ENCODE measurements around the gene TAF10.

The TAF10 gene

DNA sequence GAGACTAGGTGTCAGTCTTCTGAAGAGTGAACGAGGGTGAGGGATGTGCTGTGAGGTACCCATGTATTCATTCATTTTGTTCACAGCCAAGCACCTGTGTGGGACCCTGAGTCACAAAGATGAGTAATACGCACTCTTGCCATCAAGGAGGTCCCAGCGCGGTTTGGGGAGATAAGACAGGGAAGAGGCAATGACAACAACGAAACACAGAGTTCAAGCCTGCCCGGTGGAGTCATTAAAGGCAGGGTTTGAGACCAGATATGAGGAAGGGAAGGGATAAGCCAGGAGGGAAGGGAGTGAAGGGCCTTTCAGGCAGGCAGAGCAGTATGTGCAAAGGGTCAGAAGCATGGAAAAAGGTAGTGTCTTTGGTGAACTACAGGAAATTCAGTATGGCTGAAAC is 39.0 kb upstream of the TAF10 start:
- DNase-seq (ENCODE audit: low read depth): peak; percentile 57
- TF ChIP-seq, protein P1, sequence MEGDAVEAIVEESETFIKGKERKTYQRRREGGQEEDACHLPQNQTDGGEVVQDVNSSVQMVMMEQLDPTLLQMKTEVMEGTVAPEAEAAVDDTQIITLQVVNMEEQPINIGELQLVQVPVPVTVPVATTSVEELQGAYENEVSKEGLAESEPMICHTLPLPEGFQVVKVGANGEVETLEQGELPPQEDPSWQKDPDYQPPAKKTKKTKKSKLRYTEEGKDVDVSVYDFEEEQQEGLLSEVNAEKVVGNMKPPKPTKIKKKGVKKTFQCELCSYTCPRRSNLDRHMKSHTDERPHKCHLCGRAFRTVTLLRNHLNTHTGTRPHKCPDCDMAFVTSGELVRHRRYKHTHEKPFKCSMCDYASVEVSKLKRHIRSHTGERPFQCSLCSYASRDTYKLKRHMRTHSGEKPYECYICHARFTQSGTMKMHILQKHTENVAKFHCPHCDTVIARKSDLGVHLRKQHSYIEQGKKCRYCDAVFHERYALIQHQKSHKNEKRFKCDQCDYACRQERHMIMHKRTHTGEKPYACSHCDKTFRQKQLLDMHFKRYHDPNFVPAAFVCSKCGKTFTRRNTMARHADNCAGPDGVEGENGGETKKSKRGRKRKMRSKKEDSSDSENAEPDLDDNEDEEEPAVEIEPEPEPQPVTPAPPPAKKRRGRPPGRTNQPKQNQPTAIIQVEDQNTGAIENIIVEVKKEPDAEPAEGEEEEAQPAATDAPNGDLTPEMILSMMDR (conservative IDR thresholded peaks at IDR 0.05; ENCODE audit: control insufficient read depth, insufficient read depth, low read depth, low read length): no peak
- H3K4me3 ChIP-seq (ENCODE audit: control insufficient read depth, low read depth, low read length): no peak overlapping the region

DNA sequence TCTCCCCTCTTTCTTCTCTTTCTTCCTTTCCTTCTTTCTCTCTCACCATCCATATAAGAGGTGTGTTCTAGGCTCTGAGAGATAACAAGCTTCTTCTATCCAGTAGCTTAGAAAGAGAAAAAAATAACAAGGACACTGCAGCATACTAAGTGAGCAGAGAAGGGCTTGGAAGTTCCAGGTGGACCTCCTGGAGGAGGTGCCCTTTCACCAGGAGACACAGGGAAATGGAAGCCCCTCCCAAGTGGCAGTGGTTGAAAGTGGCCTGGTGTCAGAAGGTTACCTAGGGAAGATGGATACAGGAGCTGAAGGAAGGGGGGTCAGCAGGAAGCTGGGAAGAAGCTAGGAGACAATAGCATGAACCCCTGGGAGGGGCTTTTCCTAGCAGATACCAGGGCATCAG is 38.1 kb upstream of the TAF10 start:
- TF ChIP-seq, protein P1 (conservative IDR thresholded peaks at IDR 0.05; ENCODE audit: control insufficient read depth, insufficient read depth, low read depth, low read length): no peak
- no peak overlapping the region for H3K4me3 ChIP-seq (ENCODE audit: control insufficient read depth, low read depth, low read length)
- no peak for DNase-seq (ENCODE audit: low read depth)

DNA sequence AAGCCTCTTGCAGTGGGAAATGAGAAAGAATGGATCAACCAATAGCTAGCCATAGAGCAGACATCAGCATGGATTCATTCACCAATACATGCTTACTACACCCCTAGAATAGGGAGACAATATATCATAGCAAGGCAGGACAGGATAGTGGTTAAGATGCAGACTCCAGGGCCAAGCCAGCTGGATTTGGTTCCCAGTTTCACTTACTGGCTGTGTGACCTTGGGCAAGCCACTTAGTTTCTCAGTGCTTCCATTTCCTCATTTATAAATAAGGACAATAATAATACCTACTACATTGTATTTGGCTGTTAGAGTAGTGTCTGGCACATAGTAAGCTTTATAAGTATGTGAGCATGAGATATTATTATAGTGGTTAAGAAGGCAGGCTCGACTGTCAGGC is 36.5 kb upstream of the TAF10 start:
- DNase-seq (ENCODE audit: low read depth): no peak
- H3K4me3 ChIP-seq (ENCODE audit: control insufficient read depth, low read depth, low read length): no peak overlapping the region
- TF ChIP-seq, protein P1 (conservative IDR thresholded peaks at IDR 0.05; ENCODE audit: control insufficient read depth, insufficient read depth, low read depth, low read length): no peak

DNA sequence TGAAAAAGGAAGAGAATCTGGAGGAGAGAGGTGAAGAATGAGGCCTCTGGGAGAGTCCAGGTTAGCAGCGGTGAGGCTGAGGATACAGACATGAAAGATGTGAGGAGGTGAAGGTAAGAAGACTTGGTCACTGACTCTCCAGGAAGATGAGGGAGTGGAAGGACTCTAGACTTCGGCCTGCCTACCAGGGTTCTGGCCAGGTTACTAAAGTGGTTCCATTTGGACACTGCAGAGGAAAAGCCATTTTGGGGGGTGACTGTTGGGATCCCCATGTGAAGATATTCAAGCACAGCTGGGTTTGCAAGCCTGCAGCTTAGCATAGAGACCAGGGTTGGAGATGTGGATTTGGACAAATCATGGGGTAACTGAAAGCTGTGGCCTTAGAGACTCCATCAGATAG is 35.8 kb upstream of the TAF10 start:
- DNase-seq (ENCODE audit: low read depth): no peak
- no peak overlapping the region for H3K4me3 ChIP-seq (ENCODE audit: control insufficient read depth, low read depth, low read length)
- TF ChIP-seq, protein P1 (conservative IDR thresholded peaks at IDR 0.05; ENCODE audit: control insufficient read depth, insufficient read depth, low read depth, low read length): no peak

DNA sequence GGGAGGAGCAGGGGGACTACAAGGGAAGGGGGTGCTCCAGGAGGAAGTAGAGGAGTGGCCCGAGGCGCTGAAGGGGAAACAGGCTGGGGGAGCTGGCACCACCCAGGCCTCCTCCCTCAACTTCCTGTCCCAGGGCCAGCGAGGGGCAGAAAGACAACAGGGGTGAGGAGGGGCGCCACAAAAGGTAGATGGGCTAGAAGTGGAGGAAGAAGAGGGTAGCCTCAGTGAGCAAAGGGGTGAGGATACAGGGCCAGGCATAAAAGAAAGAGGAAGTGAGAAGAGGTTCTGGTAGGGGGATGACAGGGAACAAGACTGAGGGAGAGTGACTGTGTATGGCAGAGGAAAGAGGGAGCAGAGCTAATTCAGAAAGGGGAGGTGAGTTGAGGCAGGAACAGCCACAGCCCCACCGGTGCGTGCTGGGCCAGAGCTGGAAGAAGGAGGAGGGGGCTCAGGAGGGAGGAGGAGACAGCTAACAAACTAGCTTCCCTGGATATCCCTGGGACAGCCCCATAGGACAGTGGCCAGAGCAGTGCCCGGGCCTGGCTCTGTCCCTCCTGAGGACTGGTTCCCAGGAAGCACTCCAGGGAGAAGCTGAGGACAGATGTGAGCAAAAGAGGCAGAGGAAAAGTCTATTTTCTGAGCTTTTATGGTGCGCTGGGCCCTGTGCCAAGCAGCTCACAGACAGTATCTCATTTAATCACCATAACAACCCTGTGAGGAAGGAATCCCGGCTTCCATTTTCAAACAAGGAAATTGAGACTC is 35.1 kb upstream of the TAF10 start:
- peak; percentile 37 for DNase-seq (ENCODE audit: low read depth)
- H3K4me3 ChIP-seq (ENCODE audit: control insufficient read depth, low read depth, low read length): no peak overlapping the region
- TF ChIP-seq, protein P1 (conservative IDR thresholded peaks at IDR 0.05; ENCODE audit: control insufficient read depth, insufficient read depth, low read depth, low read length): no peak

DNA sequence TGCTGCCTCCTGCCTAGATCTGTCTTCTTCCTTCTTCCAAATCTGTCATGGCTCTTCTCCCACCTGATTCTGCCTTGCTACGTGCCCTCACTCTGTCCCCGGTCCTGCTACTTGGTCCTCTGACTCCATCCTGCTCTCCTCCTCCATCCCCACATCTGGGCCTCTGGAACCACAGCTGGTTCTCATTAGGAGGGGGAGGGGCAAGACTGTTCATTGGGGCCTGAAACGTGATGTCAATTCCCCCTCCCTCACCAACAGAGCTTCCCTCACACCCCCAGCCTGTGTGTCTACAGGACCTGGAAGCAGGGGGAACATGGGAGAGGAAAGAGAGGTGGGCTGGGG is 34.5 kb upstream of the TAF10 start:
- H3K4me3 ChIP-seq (ENCODE audit: control insufficient read depth, low read depth, low read length): peak overlapping the region; percentile 24
- peak; percentile 78 for DNase-seq (ENCODE audit: low read depth)
- TF ChIP-seq, protein P1 (conservative IDR thresholded peaks at IDR 0.05; ENCODE audit: control insufficient read depth, insufficient read depth, low read depth, low read length): no peak
